GM18870 (cell line): ENCODE data around the gene GREB1.
A peak's percentile ranks its signal among the peaks of the same experiment; 100 is the strongest.

Experiments
- ATAC-seq: cut with Tn5 transposase; IDR thresholded peaks from one replicate; pipeline ENCODE4 v1.9.1; 2021; ENCODE audit warnings: moderate library complexity; ENCODE audit not compliant: unreplicated experiment

GREB1 gene, protein sequence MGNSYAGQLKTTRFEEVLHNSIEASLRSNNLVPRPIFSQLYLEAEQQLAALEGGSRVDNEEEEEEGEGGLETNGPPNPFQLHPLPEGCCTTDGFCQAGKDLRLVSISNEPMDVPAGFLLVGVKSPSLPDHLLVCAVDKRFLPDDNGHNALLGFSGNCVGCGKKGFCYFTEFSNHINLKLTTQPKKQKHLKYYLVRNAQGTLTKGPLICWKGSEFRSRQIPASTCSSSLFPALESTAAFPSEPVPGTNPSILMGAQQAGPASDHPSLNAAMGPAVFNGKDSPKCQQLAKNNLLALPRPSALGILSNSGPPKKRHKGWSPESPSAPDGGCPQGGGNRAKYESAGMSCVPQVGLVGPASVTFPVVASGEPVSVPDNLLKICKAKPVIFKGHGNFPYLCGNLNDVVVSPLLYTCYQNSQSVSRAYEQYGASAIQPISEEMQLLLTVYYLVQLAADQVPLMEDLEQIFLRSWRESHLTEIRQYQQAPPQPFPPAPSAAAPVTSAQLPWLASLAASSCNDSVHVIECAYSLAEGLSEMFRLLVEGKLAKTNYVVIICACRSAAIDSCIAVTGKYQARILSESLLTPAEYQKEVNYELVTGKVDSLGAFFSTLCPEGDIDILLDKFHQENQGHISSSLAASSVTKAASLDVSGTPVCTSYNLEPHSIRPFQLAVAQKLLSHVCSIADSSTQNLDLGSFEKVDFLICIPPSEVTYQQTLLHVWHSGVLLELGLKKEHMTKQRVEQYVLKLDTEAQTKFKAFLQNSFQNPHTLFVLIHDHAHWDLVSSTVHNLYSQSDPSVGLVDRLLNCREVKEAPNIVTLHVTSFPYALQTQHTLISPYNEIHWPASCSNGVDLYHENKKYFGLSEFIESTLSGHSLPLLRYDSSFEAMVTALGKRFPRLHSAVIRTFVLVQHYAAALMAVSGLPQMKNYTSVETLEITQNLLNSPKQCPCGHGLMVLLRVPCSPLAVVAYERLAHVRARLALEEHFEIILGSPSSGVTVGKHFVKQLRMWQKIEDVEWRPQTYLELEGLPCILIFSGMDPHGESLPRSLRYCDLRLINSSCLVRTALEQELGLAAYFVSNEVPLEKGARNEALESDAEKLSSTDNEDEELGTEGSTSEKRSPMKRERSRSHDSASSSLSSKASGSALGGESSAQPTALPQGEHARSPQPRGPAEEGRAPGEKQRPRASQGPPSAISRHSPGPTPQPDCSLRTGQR (N-terminal part only)

GRCh38 chr2:11533278-11534070 lies at the start of gene GREB1:
Gene GREB1, plus strand, starts transcription at chr2:11534045. Its CDS starts 22,570 bp downstream, at chr2:11556615.
- ATAC-seq, result no peak

- ATAC-seq, result no peak
Observed at GRCh38 chr2:11488809-11489208, 45.0 kb upstream of the GREB1 start.

DNA sequence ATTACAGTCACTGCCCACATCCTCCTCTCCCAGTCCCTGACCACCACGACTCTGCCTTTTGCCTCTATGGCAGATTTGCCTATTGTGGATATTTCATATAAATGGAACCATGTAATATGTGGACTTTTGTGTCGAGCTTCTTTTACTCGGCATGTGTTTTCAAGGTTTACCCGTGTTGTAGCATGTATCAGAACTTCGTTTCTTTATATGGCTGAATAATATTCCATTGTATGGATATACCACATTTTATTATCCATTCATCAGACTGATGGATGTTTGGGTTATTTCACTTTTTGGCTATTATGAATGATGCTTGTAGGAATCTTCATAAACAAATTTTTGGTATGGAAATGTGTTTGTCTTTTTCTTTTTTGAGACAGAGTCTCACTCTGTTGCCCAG lies 43.7 kb upstream of the GREB1 start:
- ATAC-seq, result no peak

DNA sequence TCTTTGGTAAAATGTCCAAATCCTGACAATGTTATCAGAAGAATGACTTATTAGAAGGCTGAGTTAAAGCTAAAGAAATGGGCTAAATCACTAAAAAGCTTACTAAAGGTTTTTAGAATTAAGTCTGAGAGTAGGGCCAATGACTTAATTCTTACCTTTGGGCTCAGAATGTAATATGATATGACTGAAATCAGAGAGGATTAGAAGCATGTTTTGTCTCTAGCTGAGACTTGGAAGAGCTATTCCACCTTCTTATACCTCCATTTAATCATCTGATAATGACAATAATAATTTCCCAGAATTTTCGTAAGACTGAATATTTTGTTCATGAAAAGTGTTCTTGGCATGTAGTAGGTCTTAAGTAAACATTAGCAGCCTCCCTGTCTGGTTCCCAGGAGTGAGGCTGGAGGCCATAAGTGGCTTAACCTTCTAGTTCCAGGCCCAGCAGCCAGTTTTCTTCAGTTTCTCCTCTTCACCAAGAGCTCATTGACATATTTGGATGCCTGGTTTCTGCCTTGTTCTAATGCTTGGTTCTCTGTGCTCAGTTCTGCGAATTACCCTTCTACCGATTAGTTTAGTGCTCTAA lies 42.4 kb upstream of the GREB1 start:
- no peak for ATAC-seq

DNA sequence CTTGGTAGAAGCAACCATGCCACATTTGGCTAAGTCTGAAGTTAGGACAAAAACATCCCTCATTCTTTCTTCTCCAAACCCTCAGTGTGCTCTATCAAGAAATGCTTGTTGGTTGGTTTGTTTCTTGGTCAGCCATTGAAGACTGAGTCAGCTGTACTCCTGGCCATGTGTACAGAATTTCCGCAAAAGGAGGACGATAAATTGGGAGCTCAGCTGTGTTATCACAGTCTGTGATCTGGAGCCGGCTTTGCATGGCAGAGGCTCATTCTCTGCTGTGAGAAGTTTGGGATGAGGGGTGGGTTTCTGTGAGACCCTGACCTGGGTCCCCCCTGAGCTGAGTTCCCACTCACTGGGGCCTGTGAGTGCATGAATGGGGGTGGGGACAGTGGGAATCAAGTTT lies 41.6 kb upstream of the GREB1 start:
- no peak for ATAC-seq

- ATAC-seq, result no peak
Observed at GRCh38 chr2:11492720-11493119, 41.1 kb upstream of the GREB1 start.

DNA sequence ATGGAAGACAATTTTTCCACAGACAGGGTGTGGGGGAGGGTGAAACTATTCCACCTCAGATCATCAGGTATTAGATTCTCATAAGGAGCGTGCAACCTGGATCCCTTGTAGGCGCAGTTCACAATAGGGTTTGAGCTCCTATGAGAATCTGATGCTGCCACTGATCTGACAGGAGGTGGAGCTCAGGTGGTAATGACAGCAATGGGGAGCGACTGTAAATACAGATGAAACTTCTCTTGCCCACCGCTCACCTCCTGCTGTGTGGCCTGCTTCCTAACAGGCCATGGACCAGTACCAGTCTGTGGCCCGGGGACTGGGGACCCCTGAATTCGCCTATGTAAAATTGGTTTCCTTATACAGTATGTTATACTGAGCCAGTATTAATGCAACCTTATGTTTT lies 40.6 kb upstream of the GREB1 start:
- no peak for ATAC-seq

DNA sequence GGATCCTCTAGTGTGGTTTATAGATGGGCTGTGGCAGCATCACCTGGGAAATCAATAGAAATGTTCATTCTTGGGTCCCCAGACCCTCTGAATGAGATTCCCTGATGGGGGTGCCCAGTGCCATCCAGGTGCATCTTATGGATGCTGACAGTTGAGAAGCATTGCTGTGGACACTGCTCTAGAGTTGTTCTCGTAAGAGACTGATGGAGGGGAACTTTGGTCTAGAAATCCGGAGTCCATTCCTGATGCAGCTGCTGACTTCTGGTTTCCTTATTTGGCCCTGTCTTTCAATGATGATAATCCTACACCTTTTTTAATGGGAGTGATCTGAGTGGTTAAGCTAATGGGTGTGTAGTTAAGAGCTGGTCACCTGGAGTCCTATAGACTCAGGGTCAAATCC lies 39.5 kb upstream of the GREB1 start:
- ATAC-seq, result no peak

DNA sequence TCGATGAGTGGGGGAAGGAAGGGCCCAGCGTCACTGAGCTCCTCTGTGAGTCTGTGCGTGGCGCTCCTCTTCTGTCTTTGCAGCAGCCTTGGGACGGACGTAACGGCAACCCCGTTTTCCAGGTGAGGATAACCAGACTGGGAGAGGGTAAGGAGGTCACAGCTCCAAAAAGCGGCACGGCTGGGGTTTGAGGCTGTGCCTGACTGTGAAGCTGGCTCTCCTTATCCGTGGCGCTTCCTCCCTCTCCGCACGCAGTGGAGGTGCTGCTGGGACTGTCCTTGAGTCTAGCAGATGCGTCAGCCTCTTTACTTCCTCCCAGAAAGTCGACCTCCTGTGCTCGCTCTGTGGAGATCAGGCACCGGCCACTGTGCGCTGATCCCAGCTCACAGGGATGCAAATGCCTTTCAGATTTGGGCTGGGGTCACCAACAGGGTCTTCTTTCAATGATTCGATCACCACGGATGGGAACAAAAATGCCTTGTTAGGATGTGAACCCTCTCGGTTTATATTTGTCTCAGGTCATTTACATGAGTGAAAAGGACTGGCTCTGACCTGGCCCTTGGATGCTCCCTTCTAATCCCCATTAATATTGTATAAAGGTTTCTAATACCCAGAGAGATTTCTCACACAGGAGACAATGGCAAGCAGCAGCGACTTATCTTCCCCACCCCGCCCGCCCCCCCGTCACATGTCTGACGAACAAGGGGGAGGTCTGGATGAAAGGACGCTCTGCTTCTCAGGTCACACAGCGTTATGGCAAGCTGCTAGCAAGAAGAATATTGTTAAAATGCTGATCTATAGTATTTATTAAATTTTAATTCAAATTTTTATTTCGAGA lies 37.8 kb upstream of the GREB1 start:
- no peak for ATAC-seq

DNA sequence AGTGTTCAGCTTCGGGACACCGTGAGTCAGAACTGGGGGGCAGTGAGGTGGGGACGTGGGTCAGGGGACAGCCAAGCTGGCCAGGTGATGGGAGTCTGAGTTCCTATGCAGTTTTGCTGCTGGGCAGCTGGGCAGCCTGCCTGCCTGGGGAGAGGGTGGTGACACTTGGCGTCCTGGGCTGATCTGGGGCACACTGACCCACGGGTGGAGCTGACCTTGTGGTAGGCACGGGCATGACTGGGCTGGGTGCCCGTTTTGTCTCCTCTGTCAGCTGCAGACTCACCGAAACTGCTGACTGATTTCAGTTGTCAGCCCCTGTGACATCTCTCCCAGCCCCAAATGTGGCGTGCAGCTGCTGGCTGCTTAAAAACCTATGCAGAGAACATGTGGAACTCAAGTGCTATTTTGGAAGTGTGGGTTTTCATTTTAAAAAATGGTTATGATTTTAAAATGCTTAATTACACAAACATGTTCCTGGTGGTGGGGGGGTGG lies 35.3 kb upstream of the GREB1 start:
- peak; percentile 94 for ATAC-seq

- ATAC-seq, result no peak
Observed at GRCh38 chr2:11499081-11499743, 34.6 kb upstream of the GREB1 start.

GRCh38 chr2:11500702-11501303 lies 33.0 kb upstream of the GREB1 start:
- ATAC-seq, result peak; percentile 46

DNA sequence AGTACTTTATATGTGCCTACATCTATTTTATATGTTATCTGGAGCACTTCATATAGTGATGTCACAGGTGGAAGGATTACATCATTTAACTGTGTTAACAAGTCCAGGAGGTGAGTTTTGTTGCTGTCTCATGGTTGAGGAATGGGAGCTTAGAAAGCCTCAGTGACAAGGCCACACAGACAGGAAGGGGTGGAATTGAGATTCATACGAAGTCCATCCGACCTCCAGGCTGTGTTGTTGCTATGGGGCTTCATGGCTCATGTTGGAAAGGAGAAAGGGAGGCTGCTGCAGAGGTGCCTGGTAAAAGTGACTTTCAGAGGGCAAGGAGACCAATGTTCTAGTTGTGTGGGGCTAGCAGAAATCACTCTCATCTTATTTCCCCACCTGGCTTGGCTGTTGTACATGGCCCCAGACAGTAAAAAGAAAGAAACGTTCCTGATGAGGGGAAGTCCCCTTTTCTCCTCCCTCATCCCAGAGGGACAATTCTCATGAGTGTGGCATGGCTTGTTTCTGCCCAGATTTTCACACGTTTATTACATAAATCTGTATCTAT lies 31.0 kb upstream of the GREB1 start:
- no peak for ATAC-seq

GRCh38 chr2:11503354-11503927 lies 30.4 kb upstream of the GREB1 start:
- no peak for ATAC-seq

- ATAC-seq, result peak; percentile 75
Observed at GRCh38 chr2:11505652-11506610, 27.9 kb upstream of the GREB1 start.

DNA sequence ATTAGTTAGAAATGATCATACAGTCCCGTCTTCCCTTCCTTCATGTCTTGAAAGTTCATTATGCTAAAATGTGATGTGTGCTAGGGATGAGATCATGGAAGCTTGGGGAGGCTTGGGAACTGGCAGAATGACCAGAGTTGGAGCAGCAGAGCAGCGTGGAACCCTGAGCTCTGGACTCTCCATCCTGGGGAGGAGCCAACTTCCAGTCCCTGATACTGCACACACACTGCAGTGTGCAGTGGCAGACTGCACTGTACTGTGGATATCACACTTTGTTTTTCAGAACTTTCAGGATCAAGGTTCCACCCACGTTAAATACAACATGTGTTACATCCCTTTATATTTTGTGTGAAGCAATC lies 27.3 kb upstream of the GREB1 start:
- ATAC-seq, result no peak
